GM18870 (cell line): ENCODE data around the gene NCK1.
"Not testable (repeated sequence)": the region's sequence is repeated elsewhere in the genome, so short reads cannot be mapped to it uniquely, and the experiment has no call there.

Experiments
- ATAC-seq: cut with Tn5 transposase; IDR thresholded peaks from one replicate; pipeline ENCODE4 v1.9.1; 2021; ENCODE audit warnings: moderate library complexity; ENCODE audit not compliant: unreplicated experiment

Gene NCK1

GRCh38 chr3:136982033-136982432 is 120.0 kb downstream of the NCK1 start:
- ATAC-seq, result no peak

- no peak for ATAC-seq
Measured at GRCh38 chr3:136982520-136983138, 120.6 kb downstream of the NCK1 start.

GRCh38 chr3:136984837-136985236 is 122.8 kb downstream of the NCK1 start:
- no peak for ATAC-seq

GRCh38 chr3:136987398-136987980 is 125.5 kb downstream of the NCK1 start:
- not testable (repeated sequence) for ATAC-seq

GRCh38 chr3:136988651-136989050 is 126.6 kb downstream of the NCK1 start:
- ATAC-seq, result no peak

GRCh38 chr3:136989781-136990524 is 127.9 kb downstream of the NCK1 start:
- no peak for ATAC-seq

GRCh38 chr3:136990826-136991225 is 128.8 kb downstream of the NCK1 start:
- no peak for ATAC-seq

- ATAC-seq, result no peak
Measured at GRCh38 chr3:136992115-136992514, 130.1 kb downstream of the NCK1 start.

- no peak for ATAC-seq
Measured at GRCh38 chr3:136994772-136995516, 132.9 kb downstream of the NCK1 start.

- ATAC-seq, result no peak
Measured at GRCh38 chr3:136995652-136996051, 133.6 kb downstream of the NCK1 start.
